ENCODE results near the gene NAPA. TPM values are rescaled to one million over a fixed set of nuclear protein-coding genes. Genes with fewer than 3 reads are reported as not detected.

Gene NAPA
- total and polyA plus RNA-seq, 2 of the 13 experiments (the other 11 are each of a cell fraction or from before 2014, with no cell fraction given), result 32.6 to 65.9 TPM

GRCh38 chr19:47483800-47484690 lies 30.8 kb downstream of the NAPA start, which contains the start of gene KPTN (continued):
- no peak for TF ChIP-seq ZBTB14 (CRISPR knock-in tag; IDR thresholded peaks at IDR 0.05)
- TF ChIP-seq RAD21 (CRISPR knock-in tag; IDR thresholded peaks at IDR 0.05), result peak; percentile 68
- TF ChIP-seq CCDC6 (CRISPR knock-in tag; IDR thresholded peaks at IDR 0.05), result no peak
- peak; percentile 72 for TF ChIP-seq TBX2 (CRISPR knock-in tag; IDR thresholded peaks at IDR 0.05; ENCODE audit: borderline replicate concordance)
- TF ChIP-seq ZBTB2 (CRISPR knock-in tag; IDR thresholded peaks at IDR 0.05; ENCODE audit: low read depth), result no peak
- no peak for TF ChIP-seq ZSCAN5A (CRISPR knock-in tag; IDR thresholded peaks at IDR 0.05; ENCODE audit: borderline replicate concordance)
- TF ChIP-seq ZNF225 (CRISPR knock-in tag; IDR thresholded peaks at IDR 0.05), result no peak; the same call in 1 of the 2 replicates
- peak; percentile 92 for TF ChIP-seq ZMYM3 (CRISPR knock-in tag; IDR thresholded peaks at IDR 0.05)
- TF ChIP-seq NR1H2 (CRISPR knock-in tag; IDR thresholded peaks at IDR 0.05; ENCODE audit: borderline replicate concordance, low read depth), result no peak
- no peak for TF ChIP-seq TCF12 (IDR thresholded peaks at IDR 0.05)
- TF ChIP-seq TCF12 (CRISPR knock-in tag; IDR thresholded peaks at IDR 0.05), result peak; percentile 82; the same call in 1 of the 2 replicates
- no peak for TF ChIP-seq SIN3A (IDR thresholded peaks at IDR 0.05; ENCODE audit: borderline replicate concordance, low read depth, low read length)
- no peak for TF ChIP-seq E2F5 (CRISPR knock-in tag; conservative IDR thresholded peaks at IDR 0.05)
- peak; percentile 69; the same call in 1 of the 2 replicates for TF ChIP-seq ZNF547 (CRISPR knock-in tag; IDR thresholded peaks at IDR 0.05)
- no peak for TF ChIP-seq CREB3 (CRISPR knock-in tag; IDR thresholded peaks at IDR 0.05)
- no peak for TF ChIP-seq HNF1A (IDR thresholded peaks at IDR 0.05; ENCODE audit: low read depth)
- TF ChIP-seq HNF1A (CRISPR knock-in tag; IDR thresholded peaks at IDR 0.05; ENCODE audit: borderline replicate concordance), result 0 out of 2 replicates have a peak, but pooled peaks have one; percentile 26
